DLD1 (cell line): ENCODE measurements around the gene ARHGAP5.
"Not testable (repeated sequence)": the region's sequence is repeated elsewhere in the genome, so short reads cannot be mapped to it uniquely, and the experiment has no call there.

Experiments used
- in situ Hi-C: cut with HindIII; loops from 2 replicates; pipeline ENCODE4 v1.10.0; 2017; ENCODE audit warnings: low sequenced_read_pairs

The ARHGAP5 gene

DNA sequence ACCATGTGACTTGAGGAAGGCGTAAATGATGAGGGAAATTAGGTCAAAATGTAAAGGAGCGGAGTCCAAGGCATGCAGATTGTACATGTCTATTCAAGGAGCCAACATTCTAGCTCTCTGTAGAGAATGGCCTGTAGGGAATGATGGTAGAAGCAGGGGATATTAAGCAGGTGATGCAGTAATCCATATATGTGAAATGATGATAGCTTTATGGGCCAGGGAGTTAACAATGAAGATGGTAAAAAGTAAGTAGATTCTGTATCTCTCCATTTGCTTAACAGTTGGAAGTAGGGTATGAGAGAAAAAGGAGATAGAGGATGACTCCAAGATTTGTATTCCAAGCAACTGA, 33.4 kb downstream of the ARHGAP5 start:
- in situ Hi-C loops: no loop called here

DNA sequence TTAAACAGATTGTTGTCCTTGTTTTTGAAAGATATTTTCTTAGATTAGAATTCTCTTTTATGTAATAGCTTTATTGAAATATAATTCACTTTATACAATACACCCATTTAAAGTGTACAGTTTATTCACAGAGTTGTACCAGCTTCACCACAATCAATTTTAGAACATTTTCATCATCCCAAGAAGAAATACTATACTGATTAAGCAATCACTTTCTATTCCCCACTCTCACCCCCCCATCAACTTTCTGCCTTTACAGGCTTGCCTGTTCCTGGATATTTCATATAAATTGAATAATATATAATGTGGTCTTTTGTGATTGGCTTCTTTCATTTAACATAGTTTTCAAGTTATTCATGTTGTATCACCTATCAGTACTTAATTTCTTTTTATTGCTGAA, 44.4 kb downstream of the ARHGAP5 start:
- in situ Hi-C loops: no loop called here

DNA sequence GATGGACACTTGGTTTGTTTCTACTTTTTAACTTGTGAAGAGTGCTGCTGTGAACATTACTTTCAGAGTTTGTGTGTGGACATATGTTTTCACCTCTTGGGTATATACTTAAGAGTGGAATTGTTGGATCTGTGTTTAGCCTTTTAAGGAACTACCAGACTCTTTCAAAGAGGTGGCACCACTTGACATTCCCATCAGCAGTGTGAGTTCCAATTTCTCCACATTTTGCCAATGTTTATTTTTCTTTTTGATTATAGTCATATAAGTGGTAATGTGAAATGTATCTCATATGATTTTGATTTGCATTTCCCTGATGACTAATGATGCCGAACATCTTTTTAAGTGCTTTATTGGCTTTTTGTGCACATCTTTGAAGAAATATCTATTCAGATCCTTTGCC, 44.8 kb downstream of the ARHGAP5 start:
- in situ Hi-C loops: no loop called here

DNA sequence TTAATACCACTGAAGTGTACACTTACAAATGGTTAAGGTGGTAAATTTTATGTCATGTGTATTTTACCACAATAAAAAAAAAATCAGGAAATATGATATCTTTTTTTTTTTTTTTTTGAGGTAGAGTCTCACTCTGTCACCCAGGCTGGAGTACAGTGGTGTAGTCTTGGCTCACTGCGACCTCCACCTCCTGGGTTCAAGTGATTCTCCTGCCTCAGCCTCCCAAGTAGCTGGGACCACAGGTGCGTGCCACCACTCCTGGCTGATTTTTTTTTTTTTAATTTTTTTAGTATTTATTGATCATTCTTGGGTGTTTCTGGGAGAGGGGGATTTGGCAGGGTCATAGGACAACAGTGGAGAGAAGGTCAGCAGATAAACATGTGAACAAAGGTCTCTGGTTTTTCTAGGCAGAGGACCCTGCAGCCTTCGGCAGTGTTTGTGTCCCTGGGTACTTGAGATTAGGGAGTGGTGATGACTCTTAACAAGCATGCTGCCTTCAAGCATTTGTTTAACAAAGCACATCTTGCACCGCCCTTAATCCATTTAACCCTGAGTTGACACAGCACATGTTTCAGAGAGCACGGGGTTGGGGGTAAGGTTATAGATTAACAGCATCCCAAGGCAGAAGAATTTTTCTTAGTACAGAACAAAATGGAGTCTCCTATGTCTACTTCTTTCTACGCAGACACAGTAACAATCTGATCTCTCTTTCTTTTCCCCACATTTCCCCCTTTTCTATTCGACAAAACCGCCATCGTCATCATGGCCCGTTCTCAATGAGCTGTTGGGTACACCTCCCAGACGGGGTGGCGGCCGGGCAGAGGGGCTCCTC, 50.0 kb downstream of the ARHGAP5 start:
- in situ Hi-C loops: not testable (repeated sequence)

DNA sequence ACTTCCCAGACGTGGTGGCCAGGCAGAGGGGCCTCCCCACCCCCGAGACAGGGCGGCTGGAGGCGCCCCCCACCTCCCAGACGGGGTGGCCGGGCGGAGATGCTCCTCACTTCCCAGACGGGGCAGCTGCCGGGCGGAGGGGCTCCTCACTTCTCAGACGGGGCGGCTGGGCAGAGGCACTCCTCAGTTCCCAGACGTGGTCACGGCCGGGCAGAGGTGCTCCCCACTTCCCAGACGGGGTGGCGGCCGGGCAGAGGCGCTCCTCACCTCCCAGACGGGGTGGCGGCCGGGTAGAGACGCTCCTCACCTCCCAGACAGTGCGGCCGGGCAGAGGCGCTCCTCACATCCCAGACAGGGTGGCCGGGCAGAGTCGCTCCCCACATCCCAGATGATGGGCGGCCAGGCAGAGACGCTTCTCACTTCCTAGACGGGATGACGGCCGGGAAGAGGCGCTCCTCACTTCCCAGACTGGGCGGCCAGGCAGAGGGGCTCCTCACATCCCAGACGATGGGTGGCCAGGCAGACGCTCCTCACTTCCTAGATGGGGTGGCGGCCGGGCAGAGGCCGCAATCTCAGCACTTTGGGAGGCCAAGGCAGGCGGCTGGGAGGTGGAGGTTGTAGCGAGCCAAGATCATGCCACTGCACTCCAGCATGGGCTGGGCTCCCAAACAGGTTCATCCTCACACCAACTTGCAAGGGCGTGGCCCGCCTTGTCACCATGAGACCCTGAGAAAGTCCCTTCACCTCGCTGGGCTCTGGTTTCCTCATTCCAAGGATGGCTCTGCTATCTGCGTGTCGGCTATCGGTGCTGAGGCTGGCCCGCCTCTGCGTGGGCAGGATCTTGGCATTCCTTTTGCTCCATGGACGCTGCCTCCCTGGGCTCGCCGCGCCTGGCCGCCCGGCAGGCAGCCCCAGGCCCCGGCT, 50.9 kb downstream of the ARHGAP5 start:
- in situ Hi-C loops: not testable (repeated sequence)

DNA sequence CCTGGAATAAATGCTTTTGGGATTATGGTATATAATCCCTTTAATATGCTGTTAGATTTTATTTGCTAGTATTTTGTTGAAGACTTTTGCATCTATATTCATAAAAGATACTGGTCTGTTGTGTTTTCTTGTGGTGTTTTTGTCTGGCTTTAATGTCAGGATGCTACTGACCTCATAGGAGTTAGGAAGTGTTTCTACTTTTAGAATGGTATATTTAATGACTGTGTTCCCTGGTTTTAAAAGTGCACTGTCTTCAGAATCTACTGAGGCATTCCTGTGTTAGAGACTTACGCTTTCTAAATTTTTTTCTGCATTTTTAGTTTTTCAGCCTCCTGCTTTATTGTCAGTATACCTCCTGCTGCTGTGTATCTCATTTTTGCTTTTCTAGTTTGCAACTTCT, 51.6 kb downstream of the ARHGAP5 start:
- in situ Hi-C loops: no loop called here

DNA sequence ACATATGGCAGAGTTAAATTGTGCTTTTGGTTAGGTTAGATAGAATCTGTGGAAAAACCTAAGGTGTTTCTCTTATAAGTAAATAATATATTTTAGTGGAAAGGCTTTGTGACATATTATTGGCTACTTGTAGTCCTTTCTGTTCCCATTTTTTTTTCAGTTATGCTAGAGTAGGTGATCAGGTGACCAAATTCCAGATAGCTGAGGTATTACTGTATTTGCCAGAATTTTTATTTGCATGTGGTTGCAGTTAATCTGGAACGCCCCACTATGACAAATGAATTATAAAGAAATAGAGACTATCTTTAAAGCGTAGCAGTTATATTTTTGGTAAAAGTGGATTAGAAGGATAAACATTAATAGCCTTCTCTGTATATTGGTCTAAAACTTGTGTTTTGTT, 52.0 kb downstream of the ARHGAP5 start:
- in situ Hi-C loops: no loop called here

DNA sequence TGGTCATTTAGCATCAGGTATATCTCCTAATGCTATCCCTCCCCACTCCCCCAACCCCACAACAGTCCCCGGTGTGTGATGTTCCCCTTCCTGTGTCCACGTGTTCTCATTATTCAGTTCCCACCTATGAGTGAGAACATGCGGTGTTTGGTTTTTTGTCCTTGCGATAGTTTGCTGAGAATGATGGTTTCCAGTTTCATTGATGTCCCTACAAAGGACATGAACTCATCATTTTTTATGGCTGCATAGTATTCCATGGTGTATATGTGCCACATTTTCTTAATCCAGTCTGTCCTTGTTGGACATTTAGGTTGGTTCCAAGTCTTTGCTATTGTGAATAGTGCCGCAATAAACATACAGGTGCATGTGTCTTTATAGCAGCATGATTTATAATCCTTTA, 54.6 kb downstream of the ARHGAP5 start:
- in situ Hi-C loops: not testable (repeated sequence)

DNA sequence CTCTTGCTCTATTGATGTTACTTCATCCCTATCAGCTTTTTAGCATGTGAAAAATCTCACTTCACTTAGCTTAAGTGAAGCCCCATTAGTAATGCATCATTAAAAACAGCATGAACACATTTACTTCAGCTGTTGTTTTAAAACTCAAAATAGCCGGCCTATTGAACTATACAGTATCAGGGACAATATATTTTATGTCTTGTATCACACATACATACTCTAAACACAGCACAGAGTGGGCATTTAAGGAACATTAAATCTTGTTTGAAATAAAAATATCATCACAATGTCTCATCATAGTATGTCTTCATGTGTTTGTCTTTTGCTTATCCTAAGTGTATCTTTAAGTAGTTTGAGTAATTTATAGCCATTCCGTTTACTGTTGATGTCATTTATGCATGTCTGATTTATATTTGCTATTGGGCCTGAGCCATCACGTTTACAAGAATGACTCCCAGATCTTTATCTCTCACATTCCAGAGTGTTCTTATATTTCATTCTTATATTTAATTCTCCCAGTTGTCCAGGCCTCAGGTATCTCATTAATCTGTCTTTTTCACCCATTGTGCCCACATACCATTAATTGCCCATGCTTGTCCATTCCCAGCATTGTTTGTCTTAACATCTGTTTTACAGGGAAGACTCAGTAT, 57.5 kb downstream of the ARHGAP5 start:
- in situ Hi-C loops: no loop called here

DNA sequence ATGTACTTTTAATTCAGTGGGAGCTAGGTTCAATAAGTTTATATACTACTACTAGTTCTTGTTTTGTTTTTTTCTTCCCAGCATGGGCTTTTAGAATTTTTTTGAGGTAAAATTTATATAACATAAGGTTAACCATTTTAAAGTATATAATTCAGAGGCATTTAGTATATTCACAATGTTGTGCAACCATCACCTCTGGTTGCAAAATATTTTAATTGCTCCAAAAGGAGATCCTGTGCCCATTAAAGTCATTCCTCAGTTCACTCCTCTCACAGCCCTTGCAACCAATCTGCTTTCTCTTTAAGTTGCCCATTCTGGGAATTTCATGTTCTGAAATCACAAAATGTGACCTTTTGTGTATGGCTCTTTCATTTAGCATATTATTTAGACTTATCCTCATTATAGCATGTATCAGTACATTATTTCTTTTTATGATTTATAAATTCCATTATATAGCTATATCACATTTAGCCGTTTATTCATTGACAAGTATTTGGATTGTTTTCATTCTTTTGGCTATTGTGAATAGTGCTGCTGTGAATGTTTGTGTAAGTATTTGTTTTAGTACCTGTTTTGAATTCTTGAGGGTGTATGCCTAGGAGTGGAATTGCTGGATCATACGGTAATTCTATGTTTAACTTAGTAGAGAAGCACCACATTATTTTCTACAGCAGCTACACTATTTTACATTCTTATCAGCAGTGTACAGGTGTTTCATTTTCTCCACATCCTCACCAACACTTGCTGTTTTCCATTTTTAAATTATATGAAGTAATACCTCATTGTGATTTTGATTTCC, 59.1 kb downstream of the ARHGAP5 start:
- in situ Hi-C loops: no loop called here

DNA sequence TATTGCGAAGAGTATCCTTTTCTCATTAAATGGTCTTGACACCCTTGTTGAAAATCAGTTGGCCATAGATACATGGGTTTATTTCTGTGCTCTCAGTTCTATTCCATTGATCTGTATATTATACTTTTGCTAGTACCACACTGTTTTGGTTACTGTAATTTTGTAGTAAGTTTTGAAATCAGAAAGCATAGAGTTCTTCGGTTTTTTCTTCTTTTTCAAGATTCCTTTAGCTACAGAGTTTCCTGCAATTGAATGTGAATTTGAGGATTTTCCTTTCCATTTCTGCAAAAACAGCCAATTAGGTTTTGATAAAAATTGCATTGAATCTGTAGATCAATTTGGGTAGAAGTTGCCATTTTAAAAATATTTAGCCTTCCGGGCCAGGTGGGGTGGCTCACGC, 60.2 kb downstream of the ARHGAP5 start:
- in situ Hi-C loops: no loop called here

DNA sequence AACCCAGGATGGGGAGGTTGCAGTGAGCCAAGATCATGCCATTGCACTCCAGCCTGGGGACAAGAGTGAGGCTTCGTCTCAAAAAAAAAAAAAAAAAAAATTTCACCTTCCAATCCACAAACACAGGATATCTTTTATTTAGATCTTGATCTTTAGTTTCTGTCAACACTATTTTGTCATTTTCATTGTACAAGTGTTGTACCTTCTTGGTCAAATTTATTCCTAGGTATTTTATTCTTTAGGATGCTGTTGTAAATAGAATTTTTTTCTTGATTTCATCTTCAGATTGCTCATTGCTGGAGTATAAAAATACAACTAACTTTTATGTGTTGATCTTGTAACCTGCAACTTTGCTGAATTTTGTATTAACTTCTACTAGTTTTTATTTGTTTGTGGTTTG, 60.8 kb downstream of the ARHGAP5 start:
- in situ Hi-C loops: no loop called here

DNA sequence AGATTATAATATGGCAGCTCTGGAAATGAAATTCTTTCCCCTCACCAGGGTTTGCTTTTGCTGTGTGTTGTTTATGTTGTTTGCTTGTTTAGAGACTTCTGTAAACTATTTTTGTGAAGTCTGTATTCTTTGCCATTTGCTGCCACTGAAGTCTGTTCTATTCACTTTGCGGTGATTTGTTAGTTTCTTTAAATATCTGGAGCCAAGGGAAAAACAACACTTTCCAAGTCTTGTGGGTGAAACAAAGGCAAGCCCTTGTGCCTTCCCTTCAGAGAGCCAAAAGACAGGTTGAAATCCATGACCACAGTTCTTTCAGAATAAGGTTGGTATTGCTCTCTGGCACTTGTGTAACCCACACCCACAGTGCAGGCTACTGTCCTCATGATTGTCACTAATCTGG, 65.2 kb downstream of the ARHGAP5 start:
- in situ Hi-C loops: loop anchor here (10.0 kb wide), 1 partner anchor 178 kb away; no protein-coding TSS in a partner anchor

DNA sequence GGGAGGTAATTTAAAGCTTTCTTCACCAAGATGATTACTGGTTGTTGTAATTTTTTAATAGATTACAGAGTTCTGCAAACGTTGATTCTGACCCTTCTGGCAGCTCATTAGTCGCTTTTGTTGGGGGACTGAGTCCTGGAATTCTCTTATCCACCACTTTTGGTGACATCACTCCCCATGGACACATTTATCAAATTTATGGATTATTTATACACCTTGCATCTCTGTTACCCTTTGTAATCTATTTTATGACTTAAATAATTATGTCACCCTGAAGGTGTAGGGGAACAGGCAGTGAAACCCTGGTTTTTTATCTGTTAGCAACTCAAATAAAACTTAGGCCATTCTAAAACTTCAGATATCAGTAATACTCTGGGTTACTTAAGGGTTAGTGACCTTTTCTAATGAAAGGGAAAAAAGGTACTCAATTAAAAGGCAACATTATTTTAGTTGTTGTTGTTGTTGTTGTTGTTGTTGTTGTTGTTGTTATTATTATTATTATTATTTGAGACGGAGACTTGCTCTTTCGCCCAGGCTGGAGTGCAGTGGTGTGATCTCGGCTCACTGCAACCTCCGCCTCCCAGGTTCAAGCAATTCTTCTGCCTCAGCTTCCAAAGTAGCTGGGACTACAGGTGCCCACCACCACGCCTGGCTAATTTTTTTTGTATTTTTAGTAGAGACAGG, 65.8 kb downstream of the ARHGAP5 start:
- in situ Hi-C loops: loop anchor here (10.0 kb wide), 1 partner anchor 178 kb away; no protein-coding TSS in a partner anchor

DNA sequence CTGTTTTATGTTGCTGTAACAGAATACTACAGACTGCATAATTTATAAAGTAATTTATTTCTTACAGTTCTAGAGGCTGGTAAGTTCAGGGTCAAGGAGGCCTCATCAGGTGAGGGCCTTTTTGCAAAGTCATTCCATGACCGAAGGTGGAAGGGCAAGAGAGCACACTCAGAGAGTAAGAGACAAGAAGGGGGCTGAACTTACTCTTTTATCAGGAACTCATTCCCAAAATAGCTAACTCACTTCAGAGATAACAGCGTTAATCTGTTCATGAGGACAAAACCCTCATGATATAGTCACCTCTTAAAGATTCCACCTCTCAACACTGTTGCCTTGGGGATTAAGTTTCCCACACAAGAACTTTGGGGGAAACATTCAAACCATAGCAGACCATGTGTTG, 73.3 kb downstream of the ARHGAP5 start:
- in situ Hi-C loops: no loop called here

DNA sequence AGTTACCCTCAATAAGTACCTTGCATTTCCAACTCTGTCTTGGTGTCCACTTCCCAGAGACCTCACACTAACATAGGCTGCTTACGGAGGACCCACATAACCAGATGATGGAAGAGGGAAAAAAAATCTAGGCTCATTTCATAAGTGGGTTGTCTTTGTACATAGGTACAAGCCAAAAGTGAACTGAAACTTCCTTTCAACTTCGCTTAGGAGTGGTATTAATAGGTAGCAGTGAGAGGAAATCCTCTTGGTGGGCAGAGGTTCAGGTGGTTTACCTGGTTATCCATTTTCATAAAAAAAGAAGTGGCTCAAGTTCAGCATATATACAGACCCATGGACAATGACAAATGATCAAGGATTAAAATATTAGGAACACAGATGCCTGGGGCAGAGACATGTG, 88.9 kb downstream of the ARHGAP5 start:
- in situ Hi-C loops: no loop called here

DNA sequence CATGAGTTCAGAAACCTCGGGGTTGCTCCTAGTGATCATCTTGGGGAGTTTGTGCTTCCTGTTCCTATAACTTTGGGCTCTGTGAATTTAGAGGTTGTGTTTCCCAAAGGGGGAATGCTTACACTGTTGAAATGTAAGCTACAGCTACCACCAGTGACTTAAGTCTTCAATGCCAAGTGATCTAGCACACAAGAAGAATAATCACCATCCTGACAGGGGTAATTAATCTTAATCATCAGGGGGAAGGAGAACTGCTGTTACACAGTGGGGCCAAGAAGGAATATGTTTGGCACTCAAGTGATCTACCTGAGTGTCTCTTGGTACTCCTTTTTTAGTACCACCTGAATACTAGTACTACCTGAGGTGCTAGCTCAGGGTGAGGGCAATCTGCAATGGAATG, 89.8 kb downstream of the ARHGAP5 start:
- in situ Hi-C loops: no loop called here

DNA sequence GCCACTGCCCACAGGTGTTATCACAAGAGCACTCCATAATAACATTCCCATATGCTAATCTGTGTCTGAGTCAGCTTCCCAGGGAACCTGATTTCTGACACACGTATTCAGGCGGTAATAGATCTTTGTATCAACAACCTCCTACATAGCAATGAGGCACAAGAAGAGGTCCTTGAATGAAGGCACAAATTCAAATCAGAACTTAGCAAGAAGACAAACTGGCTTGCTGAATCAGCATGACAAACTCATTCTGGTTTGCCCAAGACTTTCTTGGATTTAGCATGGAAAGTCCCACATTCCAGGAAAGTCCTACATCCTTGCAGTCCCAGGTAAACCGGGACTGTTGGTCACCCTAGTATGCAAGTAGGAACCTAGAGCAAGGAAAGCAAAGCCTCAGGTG, 90.8 kb downstream of the ARHGAP5 start:
- in situ Hi-C loops: no loop called here

DNA sequence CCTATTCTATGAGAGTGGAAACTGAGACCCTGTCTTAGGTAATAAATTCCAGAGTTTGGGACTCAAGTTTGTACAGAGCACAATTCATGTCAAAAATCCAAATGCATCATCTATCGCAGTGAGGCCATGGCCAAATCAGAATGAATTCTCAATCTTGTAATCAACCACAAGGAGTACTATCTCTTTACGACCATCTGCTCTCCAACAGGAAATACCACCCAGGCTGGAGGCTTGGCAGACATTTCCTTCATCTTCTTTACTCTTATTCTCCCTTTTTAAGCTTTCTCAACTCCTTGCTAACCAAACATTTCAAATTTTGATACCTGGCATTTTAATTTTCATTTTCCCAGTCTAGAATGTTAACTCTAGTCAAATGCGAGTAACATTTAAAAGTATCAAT, 92.1 kb downstream of the ARHGAP5 start:
- in situ Hi-C loops: no loop called here

DNA sequence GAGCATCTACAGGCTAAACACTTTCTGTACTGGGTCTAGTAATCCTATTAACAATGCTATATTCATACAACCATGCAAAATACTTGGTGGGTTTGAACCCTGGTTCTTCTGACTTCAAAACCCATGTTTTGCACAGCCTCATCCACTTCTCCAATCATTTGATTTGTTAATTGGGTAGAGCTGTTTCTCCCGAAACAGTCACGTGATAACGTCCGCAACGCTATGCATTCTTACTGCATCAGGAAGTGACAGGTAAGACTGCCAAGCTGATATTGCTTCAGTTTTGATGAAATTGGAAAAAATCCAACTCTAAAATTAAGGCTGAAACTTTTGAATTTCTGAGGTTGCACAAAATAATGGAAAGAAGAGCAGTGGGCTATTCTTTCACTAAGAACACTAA, 94.4 kb downstream of the ARHGAP5 start:
- in situ Hi-C loops: no loop called here
